ENCODE data around the gene EFEMP2.
"Not testable (repeated sequence)": the region's sequence is repeated elsewhere in the genome, so short reads cannot be mapped to it uniquely, and the experiment has no call there.

EFEMP2 gene

GRCh38 chr11:65849366-65849765 lies 23.2 kb downstream of the EFEMP2 start:
- Histone ChIP-seq H3K9ac (ENCODE audit: low read length) (no peak overlapping the region), H3K36me3 (ENCODE audit: control insufficient read depth in 1 of 2, insufficient read depth in 2 of 2, low read length in 2 of 2) (peaks cover 30 to 35% of the 10 kb centered on the region in 2 experiments), H3K14ac (ENCODE audit: low read length) (no peak overlapping the region), H3K9me3 (ENCODE audit: insufficient read depth, low read depth, low read length) (peaks cover 6% of the 10 kb centered on the region), H2BK5ac (ENCODE audit: low read depth, low read length, poor library complexity) (no peak overlapping the region), H3K27ac (ENCODE audit: low read depth, low read length) (no peak overlapping the region), H3K79me1 (ENCODE audit: low read length) (no peaks in the 10 kb centered on the region), H3K4me2 (ENCODE audit: low read length) (no peak overlapping the region), H3K4me1 (ENCODE audit: control insufficient read depth in 1 of 2, insufficient read depth in 2 of 2, low read length in 2 of 2) (no peaks in the 10 kb centered on the region), H3K4me3 (ENCODE audit: low read depth, low read length) (no peak overlapping the region), H2BK120ac (ENCODE audit: insufficient read depth, low read length, poor library complexity) (no peak overlapping the region), H3K79me2 (ENCODE audit: control insufficient read depth, insufficient read depth, low read length, poor library complexity) (no peaks in the 10 kb centered on the region), H2AK5ac (ENCODE audit: low read length) (no peak overlapping the region), H3K27me3 (ENCODE audit: insufficient read depth, low read length) (no peaks in the 10 kb centered on the region), H2BK12ac (ENCODE audit: low read length) (no peak overlapping the region), H3K18ac (ENCODE audit: low read length) (no peak overlapping the region), H4K8ac (ENCODE audit: low read depth, low read length) (no peak overlapping the region), H4K91ac (ENCODE audit: low read depth, low read length) (no peak overlapping the region), H3K23ac (ENCODE audit: low read length) (no peak overlapping the region), H3K4ac (ENCODE audit: low read depth, low read length) (no peak overlapping the region), H4K12ac (ENCODE audit: low read depth, low read length) (no peak overlapping the region), H2AFZ (ENCODE audit: insufficient read depth, low read length, poor library complexity) (no peak overlapping the region)
- WGBS (ENCODE audit: extremely low coverage, insufficient coverage, insufficient read length), result no CpG with 5 or more reads among the region's 8 CpGs
- DNase-seq, result peak in 1 of 2 donors; percentile 38

GRCh38 chr11:65848693-65849092 lies 23.9 kb downstream of the EFEMP2 start:
- H3K23ac ChIP-seq (ENCODE audit: low read length); H3K4ac ChIP-seq (ENCODE audit: low read depth, low read length); H3K9me3 ChIP-seq (ENCODE audit: insufficient read depth, low read depth, low read length); H3K27me3 ChIP-seq (ENCODE audit: insufficient read depth, low read length); H3K27ac ChIP-seq (ENCODE audit: low read depth, low read length); H3K4me1 ChIP-seq (ENCODE audit: control insufficient read depth in 1 of 2, insufficient read depth in 2 of 2, low read length in 2 of 2); H2BK5ac ChIP-seq (ENCODE audit: low read depth, low read length, poor library complexity); H3K79me2 ChIP-seq (ENCODE audit: control insufficient read depth, insufficient read depth, low read length, poor library complexity); H3K9ac ChIP-seq (ENCODE audit: low read length); H2AFZ ChIP-seq (ENCODE audit: insufficient read depth, low read length, poor library complexity); H4K12ac ChIP-seq (ENCODE audit: low read depth, low read length); H3K79me1 ChIP-seq (ENCODE audit: low read length); H2BK12ac ChIP-seq (ENCODE audit: low read length); H2BK120ac ChIP-seq (ENCODE audit: insufficient read depth, low read length, poor library complexity); H3K14ac ChIP-seq (ENCODE audit: low read length); H2AK5ac ChIP-seq (ENCODE audit: low read length); H4K91ac ChIP-seq (ENCODE audit: low read depth, low read length); H4K8ac ChIP-seq (ENCODE audit: low read depth, low read length); H3K18ac ChIP-seq (ENCODE audit: low read length); DNase-seq; H3K4me2 ChIP-seq (ENCODE audit: low read length); H3K4me3 ChIP-seq (ENCODE audit: low read depth, low read length): not testable (repeated sequence)
- H3K36me3 ChIP-seq (ENCODE audit: control insufficient read depth in 1 of 2, insufficient read depth in 2 of 2, low read length in 2 of 2), result peaks cover 23 to 28% of the 10 kb centered on the region in 2 experiments
- no CpG with 5 or more reads among the region's 7 CpGs for WGBS (ENCODE audit: extremely low coverage, insufficient coverage, insufficient read length)

DNA sequence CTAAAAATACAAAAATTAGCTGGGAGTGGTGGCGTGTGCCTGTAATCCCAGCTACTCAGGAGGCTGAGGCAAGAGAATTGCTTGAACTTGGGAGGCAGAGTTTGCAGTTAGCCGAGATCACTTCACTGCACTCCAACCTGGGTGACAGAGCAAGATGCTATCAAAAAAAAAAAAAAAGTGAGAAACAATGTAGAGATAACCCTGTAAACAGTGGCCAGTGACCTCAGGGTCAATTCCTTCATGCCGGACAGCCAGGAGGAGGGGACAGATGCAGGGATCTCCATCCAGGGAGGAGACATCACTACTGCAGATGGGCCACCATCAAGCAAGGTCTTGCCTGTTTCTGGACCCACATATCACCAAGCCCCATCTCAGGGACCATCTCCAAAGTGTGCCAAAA lies 24.9 kb downstream of the EFEMP2 start:
- Histone ChIP-seq H3K4ac (ENCODE audit: low read depth, low read length) (no peak overlapping the region), H3K4me3 (ENCODE audit: low read depth, low read length) (no peak overlapping the region), H3K18ac (ENCODE audit: low read length) (no peak overlapping the region), H4K12ac (ENCODE audit: low read depth, low read length) (no peak overlapping the region), H2AK5ac (ENCODE audit: low read length) (no peak overlapping the region), H2BK12ac (ENCODE audit: low read length) (no peak overlapping the region), H3K23ac (ENCODE audit: low read length) (no peak overlapping the region), H4K91ac (ENCODE audit: low read depth, low read length) (no peak overlapping the region), H3K36me3 (ENCODE audit: control insufficient read depth in 1 of 2, insufficient read depth in 2 of 2, low read length in 2 of 2) (peaks cover 13 to 19% of the 10 kb centered on the region in 2 experiments), H2BK120ac (ENCODE audit: insufficient read depth, low read length, poor library complexity) (no peak overlapping the region), H4K8ac (ENCODE audit: low read depth, low read length) (no peak overlapping the region), H3K4me2 (ENCODE audit: low read length) (no peak overlapping the region), H3K14ac (ENCODE audit: low read length) (no peak overlapping the region), H2AFZ (ENCODE audit: insufficient read depth, low read length, poor library complexity) (no peak overlapping the region), H3K27ac (ENCODE audit: low read depth, low read length) (no peak overlapping the region), H2BK5ac (ENCODE audit: low read depth, low read length, poor library complexity) (no peak overlapping the region), H3K9me3 (ENCODE audit: insufficient read depth, low read depth, low read length) (peaks cover 2% of the 10 kb centered on the region), H3K9ac (ENCODE audit: low read length) (peak overlapping the region; percentile 26), H3K79me1 (ENCODE audit: low read length) (no peaks in the 10 kb centered on the region), H3K27me3 (ENCODE audit: insufficient read depth, low read length) (no peaks in the 10 kb centered on the region), H3K4me1 (ENCODE audit: control insufficient read depth in 1 of 2, insufficient read depth in 2 of 2, low read length in 2 of 2) (no peaks in the 10 kb centered on the region), H3K79me2 (ENCODE audit: control insufficient read depth, insufficient read depth, low read length, poor library complexity) (no peaks in the 10 kb centered on the region)
- no CpG with 5 or more reads among the region's 3 CpGs for WGBS (ENCODE audit: extremely low coverage, insufficient coverage, insufficient read length)
- peak; percentile 45 to 60 for DNase-seq

GRCh38 chr11:65844231-65844872 lies 28.2 kb downstream of the EFEMP2 start:
- no peaks in the 10 kb centered on the region for H3K9me3 ChIP-seq (ENCODE audit: insufficient read depth, low read depth, low read length)

More at GRCh38 chr11:65844231-65844872, 28.2 kb downstream of the EFEMP2 start:
- H3K4me2 ChIP-seq (ENCODE audit: low read length), result no peak overlapping the region
- H4K91ac ChIP-seq (ENCODE audit: low read depth, low read length), result no peak overlapping the region
- no peak overlapping the region for H2AFZ ChIP-seq (ENCODE audit: insufficient read depth, low read length, poor library complexity)
- H3K4ac ChIP-seq (ENCODE audit: low read depth, low read length), result no peak overlapping the region
- no peak overlapping the region for H2BK12ac ChIP-seq (ENCODE audit: low read length)
- H3K79me2 ChIP-seq (ENCODE audit: control insufficient read depth, insufficient read depth, low read length, poor library complexity), result no peaks in the 10 kb centered on the region
- no peak overlapping the region for H2BK120ac ChIP-seq (ENCODE audit: insufficient read depth, low read length, poor library complexity)
- H3K79me1 ChIP-seq (ENCODE audit: low read length), result no peaks in the 10 kb centered on the region
- H3K4me3 ChIP-seq (ENCODE audit: low read depth, low read length), result no peak overlapping the region
- no peak overlapping the region for H3K14ac ChIP-seq (ENCODE audit: low read length)
- no peak overlapping the region for H3K18ac ChIP-seq (ENCODE audit: low read length)
- no peak overlapping the region for H4K8ac ChIP-seq (ENCODE audit: low read depth, low read length)
- H2AK5ac ChIP-seq (ENCODE audit: low read length), result no peak overlapping the region
- no CpG with 5 or more reads among the region's 10 CpGs for WGBS (ENCODE audit: extremely low coverage, insufficient coverage, insufficient read length)
- H3K27ac ChIP-seq (ENCODE audit: low read depth, low read length), result no peak overlapping the region
- no peaks in the 10 kb centered on the region for H3K36me3 ChIP-seq (ENCODE audit: control insufficient read depth in 1 of 2, insufficient read depth in 2 of 2, low read length in 2 of 2)
- H3K9ac ChIP-seq (ENCODE audit: low read length), result no peak overlapping the region
- H3K27me3 ChIP-seq (ENCODE audit: insufficient read depth, low read length), result no peaks in the 10 kb centered on the region
- no peak overlapping the region for H3K23ac ChIP-seq (ENCODE audit: low read length)
- H3K4me1 ChIP-seq (ENCODE audit: control insufficient read depth in 1 of 2, insufficient read depth in 2 of 2, low read length in 2 of 2), result no peaks in the 10 kb centered on the region
- peak; percentile 56 to 69 for DNase-seq
- H4K12ac ChIP-seq (ENCODE audit: low read depth, low read length), result no peak overlapping the region
- no peak overlapping the region for H2BK5ac ChIP-seq (ENCODE audit: low read depth, low read length, poor library complexity)
